Left renal pelvis (tissue), 4 donors: ENCODE results near the gene RPLP2. TPM values are rescaled to one million over a fixed set of nuclear protein-coding genes. Genes with fewer than 3 reads are reported as not detected.

Source experiments
- DNase-seq, 4 donors: peaks; one replicate each; pipeline ENCODE4 v3.0.0-alpha.2; 2013; ENCODE audit warnings: low read depth in 4 of 4, low spot score in 3 of 4
- polyA plus RNA-seq, 4 donors: library from polyadenylated mRNA; unstranded; fragments of 120-200 nt; gene quantifications; one replicate each; pipeline ENCODE4 v1.2.1, GENCODE V29; 2013; ENCODE audit not compliant: insufficient read length in 4 of 4

The RPLP2 gene
- polyA plus RNA-seq, 4 donors = 912 to 1,248 (median 1,002) TPM

DNA sequence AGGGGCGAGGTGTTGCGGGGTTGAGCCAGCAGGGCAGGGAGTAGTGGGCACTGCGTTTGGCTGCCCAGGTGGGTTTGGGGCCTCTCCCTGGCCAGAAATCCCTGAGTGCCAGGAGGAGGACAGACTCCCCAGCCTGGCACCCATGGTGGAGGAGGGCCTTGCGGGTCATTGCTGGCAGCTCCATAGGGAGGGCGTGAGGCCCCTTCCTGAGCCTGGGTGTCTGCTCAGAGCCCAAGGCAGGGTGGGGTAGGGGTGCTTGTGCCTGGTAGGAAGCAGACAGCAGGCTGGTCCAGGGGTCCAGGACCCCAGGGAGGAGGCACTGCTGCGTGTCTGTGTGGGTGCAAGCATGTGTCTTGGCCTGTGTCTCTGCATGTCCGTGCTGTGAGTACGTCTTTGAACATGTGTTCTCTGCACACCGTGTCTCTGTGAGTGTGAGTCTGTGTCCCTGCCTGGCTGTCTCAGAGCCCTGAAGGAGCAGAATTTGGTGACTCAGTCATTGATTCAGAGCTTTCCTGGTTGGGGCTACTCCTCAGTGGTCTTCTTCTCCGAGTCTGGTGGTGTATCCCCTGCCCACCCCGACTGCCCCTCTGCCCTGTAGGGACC, 36.8 kb downstream of the RPLP2 start:
- DNase-seq = no peak

DNA sequence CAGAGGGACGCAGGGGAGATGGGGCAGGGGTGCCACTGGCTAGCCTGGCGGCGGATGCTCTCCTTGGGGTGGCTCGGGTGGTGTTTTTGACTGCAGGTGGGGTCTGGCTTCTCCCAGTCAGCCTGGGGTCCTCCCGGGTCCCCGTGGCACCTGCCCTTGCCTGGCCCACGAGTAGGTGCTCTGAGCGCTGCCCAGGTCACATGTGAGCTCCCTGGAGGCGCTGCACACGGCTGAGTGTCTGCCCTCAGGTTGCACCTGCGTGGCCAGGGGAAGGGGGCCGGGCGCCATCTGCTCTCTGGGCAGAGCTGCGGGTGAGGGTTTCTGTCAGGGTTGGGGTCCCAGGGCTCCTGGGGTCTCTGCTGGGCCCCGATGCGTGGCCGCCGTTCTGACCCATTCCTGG, 38.1 kb downstream of the RPLP2 start:
- no peak for DNase-seq

DNA sequence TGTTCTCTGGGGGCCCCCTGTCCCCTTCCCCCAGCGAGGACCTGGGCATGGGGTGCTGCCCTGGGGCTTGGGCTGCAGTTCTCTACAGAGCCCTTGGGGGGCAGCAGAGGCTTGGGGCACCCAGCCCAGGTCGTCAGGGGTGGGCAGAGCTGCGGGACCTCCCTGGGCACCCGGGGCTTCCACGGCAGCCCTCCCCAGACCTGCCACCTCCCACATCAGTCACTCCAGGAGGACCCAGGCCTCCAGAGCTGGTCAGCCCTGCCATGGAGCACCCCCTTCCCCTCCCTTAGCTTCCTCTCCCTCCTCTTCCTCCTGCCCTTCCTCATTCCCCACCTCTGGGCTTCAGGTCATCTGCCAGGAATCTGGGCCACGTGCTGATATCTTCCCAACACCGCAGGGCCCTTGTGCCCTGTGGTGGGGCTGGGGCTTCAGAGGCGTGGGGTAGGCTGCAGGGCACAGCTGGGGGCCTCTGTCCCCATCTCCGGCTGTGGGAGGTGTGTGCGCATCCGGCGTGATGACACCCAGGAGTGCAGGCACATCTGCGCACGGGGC, 38.7 kb downstream of the RPLP2 start:
- DNase-seq = no peak

DNA sequence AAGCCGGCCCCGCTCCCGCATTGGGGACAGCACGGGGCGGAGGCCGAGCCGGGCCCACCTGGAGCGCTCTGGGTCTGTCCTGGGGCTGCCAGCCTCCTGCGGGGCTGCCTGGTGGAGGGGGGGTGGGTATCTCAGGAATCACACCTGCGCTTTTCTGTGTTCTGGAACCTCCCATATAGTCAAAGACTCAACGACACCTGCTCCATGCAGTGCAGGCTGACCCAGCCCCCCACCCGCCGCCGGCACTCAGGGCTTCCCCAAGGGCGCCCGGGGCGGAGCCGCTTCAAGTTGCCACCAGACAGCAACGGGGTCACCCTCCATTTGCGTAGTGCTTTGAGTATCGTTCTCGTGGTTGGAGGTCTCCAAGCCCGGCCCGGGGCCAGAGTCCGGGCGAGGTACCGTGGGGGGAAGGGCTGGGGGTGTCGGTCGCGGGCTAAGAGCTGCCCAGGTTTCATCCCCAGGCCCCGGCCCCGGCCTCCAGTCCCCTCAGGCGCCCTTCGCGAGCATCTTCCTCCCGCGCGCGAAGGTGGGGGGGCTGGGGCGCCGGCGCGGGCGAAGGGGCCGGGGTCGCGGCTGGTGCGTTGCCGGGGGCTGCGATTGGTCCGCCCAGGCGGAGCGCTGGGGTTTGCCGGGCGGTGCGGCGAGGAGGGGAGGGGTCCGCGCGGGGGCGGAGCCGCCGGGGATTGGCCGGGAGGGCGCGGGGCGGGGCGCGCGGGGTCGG, 39.5 kb downstream of the RPLP2 start:
- DNase-seq = no peak

DNA sequence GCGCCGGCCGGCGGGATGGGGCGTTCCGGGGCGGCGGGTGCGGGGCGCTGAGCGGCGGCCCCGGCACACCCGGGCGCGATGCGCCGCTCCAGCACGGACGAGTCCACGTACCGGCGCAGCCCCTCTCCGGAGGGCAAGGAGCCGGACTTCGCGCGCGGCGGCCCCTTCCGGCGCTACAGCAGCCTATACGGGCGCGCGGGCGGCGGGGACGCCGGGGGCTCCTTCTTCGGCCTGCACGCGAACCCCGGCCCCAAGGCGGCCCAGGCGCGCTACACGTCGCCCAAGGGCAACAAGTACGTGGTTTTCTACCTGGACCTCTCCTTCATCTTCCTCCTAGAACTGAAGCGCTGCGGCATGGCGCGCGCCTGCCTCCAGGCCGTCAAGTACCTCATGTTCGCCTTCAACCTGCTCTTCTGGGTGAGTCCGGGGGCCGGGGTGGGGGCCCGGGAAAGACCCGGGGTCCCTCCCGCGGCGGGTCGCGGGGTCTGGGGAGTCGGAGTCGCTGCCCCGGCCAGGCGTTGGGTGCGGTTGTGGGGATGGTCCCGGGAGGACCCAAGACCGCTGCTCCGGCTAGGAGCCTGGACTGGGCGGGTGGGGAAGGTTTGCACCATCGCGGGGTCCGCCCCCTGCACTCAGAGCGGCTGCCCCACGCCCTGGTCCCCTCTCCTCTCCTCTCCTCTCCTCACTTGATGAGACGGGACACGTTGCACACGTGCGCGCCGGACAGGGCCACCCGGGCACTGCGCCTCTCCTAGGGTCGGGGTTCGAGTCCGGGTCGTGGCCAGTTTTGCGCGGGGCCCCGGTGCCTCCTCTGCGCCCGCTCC, 40.4 kb downstream of the RPLP2 start:
- DNase-seq = no peak

DNA sequence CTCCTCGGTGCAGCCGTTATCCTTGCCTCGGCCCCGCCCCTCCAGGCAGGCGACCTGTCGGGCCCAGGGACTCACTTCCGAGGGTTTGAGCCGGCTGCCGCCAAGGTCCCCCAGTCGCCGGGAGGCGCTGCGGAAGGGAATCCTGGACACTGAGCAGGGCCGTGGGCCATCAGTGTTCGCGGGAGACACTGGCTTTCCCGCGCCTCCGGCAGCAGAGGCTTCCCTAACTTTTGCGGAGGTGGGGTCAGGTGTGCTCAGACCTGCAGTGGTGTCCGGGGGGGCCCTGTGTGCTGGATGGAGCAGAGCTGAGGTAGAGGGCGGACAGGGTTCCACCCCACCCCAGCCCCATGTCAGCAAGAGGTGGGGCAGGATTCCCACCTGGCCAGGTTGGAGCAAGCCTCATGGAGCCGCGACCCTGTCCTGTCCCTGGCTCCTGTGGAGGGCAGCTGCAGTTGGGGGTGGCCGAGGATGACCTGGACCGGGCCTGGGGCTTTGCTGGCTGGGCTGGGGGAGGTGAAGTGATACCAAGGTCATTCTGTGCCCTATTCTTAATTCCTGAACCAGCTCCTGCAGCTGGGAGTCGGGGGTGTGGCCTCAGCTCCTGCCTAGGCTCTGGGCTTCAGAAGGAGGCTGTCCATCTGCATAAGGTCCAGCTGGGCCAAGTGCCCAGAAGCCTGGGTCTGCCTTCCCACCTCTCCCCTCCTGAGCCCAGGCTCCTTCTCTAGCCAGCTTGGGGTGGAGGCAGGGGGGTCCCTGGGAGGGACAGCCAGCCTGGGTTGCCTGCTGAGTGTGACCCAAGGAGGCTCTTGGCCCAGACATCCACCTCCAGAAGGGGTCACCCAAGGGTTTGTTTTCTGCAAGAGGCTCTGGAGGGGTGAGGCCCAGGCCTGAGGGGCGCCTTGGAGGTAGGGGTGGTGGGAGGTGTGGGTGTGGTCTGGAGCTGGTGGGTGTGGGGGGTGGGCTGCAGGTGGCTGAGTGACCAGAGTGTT, 41.3 kb downstream of the RPLP2 start:
- DNase-seq = no peak

DNA sequence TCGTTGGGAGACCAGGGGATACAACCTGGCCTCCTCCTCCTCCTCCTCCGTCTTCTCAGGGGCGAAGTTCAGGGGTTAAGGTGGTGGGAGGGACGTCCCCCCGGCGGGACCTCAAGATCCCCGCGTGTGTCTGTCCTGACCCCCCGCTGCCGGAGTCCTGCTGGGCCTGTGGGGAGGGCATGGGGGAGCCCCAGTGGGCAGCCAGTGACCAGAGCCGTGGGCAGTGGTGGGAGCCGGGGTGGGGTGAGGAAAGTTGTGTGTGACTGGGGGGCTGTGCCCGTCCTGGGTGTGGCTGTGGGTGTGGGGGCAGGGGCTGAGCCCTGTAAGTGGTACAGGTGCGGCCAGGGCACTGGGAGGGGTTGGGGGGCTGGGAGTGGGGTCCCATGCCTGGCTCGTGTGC, 43.0 kb downstream of the RPLP2 start:
- no peak for DNase-seq

DNA sequence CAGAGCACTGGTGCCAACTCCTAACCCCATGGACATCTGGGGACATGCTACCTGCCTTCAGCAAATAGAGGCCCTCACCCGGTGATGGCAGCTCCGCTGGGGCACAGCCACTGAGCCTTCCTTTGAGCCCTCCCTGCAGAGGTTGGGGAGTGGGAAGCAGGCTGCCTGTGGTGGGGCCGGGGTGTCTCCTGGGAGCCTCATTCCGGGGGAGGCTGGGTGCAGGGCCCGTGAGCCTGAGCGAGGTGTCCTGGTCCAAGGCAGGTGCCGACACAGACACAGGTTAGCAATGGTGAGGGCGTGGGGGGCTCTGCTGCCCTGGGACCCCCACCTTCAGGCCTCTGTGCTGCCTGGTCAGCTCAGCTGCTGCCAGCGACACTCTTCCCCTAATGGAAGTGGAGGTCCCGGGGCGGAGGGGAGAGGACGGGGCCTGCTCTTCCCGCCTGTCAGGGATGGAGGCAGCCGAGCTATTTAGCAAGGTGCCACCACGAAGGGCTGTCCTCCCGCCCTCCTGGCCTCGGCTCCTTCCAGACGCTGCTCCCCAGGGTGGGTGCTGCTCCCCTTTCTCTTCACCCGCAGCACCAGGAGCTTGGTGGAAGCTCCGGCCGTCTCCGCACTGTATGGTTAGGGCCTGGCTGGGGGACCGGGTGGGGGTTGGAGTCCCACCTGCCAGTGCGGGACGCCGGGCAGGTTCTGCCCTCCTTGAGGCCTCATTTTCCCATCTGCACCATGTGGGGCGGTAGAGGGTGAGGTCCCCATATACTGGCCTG, 44.1 kb downstream of the RPLP2 start:
- DNase-seq = no peak

DNA sequence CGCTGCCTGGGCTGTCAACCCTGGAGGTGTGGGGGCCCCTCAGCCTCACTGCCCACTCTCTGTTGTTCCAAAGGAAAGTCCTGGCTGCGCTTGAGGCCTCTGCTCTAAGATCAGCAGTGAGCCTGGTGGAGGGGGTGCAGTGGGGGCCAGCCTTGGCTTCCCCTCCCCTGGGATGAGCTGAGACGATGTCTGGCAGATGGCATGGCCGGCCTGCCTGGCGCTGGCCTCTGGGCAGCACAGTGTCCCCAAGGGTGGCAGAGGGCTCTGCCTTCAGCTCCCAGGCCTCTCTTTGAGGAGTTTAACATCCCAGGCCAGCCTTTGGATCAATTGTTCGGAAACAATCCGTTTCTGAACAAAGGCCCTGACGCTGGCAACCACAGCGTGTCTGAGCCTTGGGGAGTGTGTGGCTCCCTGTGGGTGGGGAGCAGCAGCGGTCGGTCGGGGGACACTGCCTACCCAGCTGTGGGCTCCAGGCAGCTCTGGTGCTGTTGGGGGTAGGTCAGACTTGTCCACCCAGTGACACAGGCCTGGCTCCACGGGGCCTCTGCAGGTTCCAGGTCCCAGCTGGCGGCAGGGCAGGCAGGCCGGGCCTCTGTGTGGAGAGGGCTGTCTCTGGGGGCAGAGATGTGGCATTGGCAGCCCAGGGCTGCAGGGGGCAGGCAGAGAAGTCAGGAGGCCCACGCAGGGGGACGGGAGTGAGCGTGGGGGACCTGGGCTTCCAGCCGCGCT, 45.0 kb downstream of the RPLP2 start:
- no peak for DNase-seq

DNA sequence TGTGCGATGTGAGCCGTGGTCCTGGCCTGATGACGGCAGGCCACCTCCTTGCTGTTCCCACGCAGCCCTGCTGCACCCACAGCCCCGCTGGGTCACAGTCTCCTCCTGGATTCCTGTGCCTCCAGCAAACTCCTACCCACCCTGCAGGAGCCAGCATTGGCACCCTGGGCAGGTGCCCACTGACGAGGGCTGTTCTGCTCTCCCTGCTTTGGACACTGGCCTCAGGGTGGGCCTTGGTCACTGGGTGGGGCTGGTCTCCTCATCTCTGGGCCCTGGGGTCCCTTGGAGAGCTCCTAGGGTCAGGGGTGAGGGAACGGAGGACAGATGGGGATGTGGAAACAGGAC, 45.5 kb downstream of the RPLP2 start:
- DNase-seq = no peak

DNA sequence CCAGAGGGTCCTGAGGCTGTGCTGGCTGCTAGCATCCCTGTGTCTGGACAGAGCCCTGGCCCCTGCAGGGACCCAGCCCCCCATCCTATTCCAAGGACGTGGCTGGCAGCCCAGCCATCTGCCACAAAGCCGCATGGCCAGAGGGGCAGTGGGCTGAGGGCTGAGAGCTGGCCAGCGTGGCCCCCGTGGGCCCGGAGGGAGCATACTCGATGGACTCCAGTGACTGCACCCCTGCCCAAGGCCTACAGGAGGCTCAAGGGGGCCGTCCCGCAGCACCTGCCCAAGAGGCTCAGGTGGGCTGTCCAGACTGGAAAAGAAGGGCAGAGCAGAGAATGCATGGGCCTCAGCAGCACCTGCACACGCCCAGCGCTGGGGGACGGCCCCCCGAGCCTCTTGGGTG, 46.0 kb downstream of the RPLP2 start:
- DNase-seq = no peak

DNA sequence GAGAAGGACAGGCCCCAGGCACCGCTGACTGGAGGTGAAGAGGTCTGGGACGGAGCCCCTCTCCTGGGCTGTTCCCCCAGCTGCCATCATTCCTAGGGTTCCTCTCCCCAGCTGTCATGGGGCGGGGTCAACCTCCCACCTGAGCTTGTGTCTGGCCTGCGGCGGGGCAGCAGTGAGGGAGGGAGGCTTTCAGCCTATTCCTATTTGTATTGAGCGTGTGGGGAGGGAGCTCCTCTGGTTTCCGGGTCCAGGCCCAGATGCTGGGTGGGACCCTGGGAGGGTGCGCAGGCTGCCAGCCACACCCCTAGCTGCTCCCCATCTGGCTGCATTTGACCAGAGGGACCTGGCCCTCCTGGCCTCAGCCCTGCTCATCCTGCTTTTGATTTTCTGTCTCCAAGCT, 46.6 kb downstream of the RPLP2 start:
- DNase-seq = no peak

DNA sequence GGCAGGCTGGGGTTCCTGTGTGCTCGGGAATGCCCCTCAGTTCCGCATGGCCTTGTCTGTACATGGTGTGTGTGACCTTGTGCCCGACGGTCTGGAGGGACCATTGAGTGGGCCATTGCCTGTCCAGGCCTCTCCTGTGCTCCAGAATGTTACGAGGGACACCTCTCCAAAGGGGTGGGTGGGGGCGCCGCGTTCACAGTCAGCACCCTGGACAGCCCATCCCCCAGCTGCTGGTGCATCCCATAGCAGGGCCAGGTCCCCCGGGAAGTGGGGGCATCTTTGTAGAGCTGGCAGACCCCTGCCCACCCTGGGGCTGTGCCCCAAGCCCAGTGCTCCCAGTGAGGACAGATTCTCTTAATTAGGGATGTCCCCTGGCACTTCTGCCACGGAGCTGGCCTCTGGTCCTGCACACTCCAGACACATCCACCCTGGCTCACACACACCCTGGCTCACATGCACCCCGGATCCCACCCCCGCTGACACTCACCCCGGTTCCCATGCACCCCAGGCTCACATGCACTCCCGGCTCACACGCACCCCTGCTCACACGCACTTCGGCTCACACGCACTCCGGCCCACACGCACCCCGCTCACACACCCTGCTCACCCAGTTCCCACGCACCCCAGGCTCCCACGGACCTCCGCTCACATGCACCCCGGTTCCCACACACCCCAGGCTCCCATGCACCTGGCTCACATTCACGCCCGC, 48.4 kb downstream of the RPLP2 start:
- no peak for DNase-seq

DNA sequence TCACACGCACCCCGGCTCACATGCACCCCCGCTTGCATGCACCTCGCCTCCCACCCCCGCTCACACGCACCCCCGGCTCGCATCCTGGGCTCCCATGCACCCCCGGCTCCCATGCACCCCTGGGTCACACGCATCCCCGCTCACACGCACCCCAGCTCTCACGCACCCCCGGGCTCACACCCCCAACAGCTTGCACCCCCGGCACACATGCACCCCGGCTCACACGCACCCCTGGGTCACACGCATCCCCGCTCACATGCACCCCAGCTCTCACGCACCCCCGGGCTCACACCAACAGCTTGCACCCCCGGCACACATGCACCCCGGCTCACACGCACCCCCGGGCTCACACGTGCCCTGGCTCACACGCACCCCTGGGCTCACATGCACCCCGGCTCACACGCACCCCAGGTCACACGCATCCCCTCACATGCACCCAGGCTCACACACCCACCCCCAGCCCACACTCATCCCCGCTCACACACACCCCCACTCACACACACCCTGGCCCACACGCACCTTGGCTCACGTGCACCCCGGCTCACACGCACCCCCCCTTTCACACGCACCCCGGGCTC, 49.1 kb downstream of the RPLP2 start:
- no peak for DNase-seq

DNA sequence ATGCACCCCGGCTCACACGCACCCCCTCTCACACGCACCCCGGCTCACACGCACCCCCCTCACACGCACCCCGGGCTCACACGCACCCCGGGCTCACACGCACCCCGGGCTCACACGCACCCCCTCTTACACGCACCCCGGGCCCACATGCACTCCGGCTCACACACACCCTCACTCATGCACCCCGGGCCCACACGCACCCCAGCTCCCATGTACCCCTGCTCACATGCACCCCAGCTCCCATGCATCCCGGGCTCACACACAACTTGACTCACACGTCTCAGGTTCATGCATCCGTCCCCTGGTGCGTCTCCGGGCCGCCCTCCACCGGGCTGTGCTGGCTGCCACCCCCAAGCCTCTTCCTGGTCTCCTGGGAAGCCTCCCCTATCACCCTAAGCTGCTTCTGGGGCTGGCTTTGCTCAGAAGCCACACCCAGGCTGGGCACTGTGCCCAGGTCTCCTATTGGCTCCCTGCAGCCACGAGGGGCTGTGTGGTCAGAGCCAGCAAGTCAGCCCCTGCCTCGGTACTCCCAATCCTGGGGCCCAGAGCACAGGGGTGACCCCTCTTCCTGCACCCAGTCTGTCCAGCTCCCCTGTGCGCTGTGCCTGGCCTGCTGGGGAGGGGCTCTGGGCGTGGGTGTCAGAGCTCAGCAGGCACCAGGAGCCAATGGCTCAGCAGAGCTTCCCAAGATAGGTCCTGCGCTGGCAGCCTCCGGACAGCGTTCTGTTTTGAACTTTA, 49.8 kb downstream of the RPLP2 start:
- DNase-seq = no peak

DNA sequence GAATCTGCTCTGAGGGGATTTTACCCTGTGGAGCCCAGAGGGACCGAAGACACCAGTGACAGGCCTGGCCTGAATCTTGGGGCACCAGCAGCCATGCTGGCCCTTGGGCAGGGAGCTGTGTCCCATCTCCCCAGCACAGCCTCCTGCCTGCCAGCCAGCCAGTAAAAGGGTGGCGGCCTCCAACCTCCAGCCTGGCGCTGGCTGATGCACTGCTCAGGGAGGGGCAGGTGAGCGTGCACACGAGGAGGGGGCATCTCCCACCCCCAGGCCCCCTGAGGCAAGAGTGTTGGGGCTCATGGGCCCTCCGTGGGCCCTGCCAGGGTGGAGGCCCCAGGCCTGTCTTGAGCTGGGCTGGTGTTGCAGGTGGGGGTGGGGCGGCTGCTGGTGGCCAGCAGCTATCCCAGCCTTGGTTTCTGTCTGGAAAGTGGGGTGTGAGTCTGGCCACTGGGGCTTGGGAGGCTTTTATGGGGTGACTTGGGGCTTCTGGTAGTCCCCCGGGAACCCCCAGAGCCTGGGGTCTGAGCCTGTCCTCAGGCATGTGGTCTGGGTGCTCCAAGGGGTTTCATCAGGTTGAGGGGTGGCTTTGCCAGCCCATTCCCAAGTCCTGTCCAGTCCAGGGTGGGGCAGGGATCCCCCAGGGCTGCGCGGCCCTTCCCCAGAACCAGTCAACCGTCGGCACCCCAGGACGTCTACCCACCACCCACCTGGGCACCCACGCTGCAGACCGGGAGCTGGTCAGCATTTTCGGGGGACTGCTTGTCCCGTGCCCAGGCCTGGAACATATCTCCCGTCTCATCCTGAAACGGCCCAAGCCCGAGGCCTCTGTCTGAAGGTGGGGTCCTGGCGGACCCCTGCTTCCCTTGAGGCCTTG, 50.7 kb downstream of the RPLP2 start:
- no peak for DNase-seq
